Prostate gland (tissue), 2 donors: Measurements from ENCODE around the gene SLC38A1. TPM values are rescaled to one million over a fixed set of nuclear protein-coding genes. Genes with fewer than 3 reads are reported as not detected.

Source experiments
- DNase-seq: peaks from one replicate; pipeline ENCODE4 v3.0.0-alpha.2; 2019; ENCODE audit warnings: low spot score
- H3K27ac ChIP-seq, 2 donors: fragments of 200-600 bp; sonication (generic); 2 replicates each; pipeline ENCODE4 v1.5.1; 2017 to 2019
- H3K27me3 ChIP-seq: fragments of 200-600 bp; sonication (generic); replicated peaks from 2 replicates; pipeline ENCODE4 v1.5.1; 2019; ENCODE audit not compliant: insufficient read depth
- H3K36me3 ChIP-seq, 2 donors: fragments of 200-600 bp; sonication (generic); 1 replicate in 1 of 2; 2 replicates in 1 of 2; pipeline versions ENCODE4 v1.5.1 to v1.8.1; 2017 to 2019
- H3K4me1 ChIP-seq: fragments of 200-600 bp; sonication (generic); replicated peaks from 2 replicates; pipeline ENCODE4 v1.5.1; 2019
- H3K4me3 ChIP-seq, 2 donors: fragments of 200-600 bp; sonication (generic); 2 replicates each; pipeline ENCODE4 v1.5.1; 2017 to 2019
- H3K9me3 ChIP-seq: fragments of 200-600 bp; sonication (generic); 2 replicates; pipeline ENCODE4 v1.5.1; 2017
- CTCF ChIP-seq, 4 experiments: fragments of 200-600 bp in 2 of 4; fragments of 450-650 bp in 2 of 4; sonication (generic) in 2 of 4; IDR thresholded peaks; 1 replicate in 3 of 4; 2 replicates in 1 of 4; pipeline ENCODE4 v1.5.1; 2016 to 2019; ENCODE audit warnings: antibody characterized with exemption in 4 of 4, mild to moderate bottlenecking in 2 of 4, moderate library complexity in 2 of 4
- POLR2A ChIP-seq: fragments of 450-650 bp; IDR thresholded peaks from one replicate; pipeline ENCODE4 v1.6.1; 2016; ENCODE audit warnings: antibody characterized with exemption, mild to moderate bottlenecking
- POLR2AphosphoS5 ChIP-seq: sonication (generic); formaldehyde crosslinking; IDR thresholded peaks from one replicate; pipeline ENCODE4 v1.6.1; 2017; ENCODE audit warnings: antibody characterized with exemption
- WGBS: methylation state at CpG from one replicate; pipeline ENCODE4 v1.1.5; 2018; 5-methylcytosine and 5-hydroxymethylcytosine counted together
- intact Hi-C: fragments of 100-400 bp; cut with DNase I; formaldehyde crosslinking; loops from one replicate; pipeline ENCODE4 v1.14.2; 2022
- total RNA-seq, 2 donors: library from RNA; depleted of rRNA; stranded (reverse); fragments of >200 nt; gene quantifications; one replicate each; pipeline ENCODE4 v1.1.0, GENCODE V29; 2016

Gene SLC38A1
- total RNA-seq, 2 donors from 2014 or later, result 24.1 to 45.1 TPM

- DNase-seq, result no peak
- Histone ChIP-seq H3K4me1 (peaks cover 4% of the 10 kb centered on the region), H3K4me3 (no peak overlapping the region), H3K27me3 (no peaks in the 10 kb centered on the region), H3K27ac (peak overlapping the region in 1 of 2 donors; percentile 18), H3K36me3 (no peaks in the 10 kb centered on the region), H3K9me3 (no peaks in the 10 kb centered on the region)
- intact Hi-C loops, result no loop called here
- WGBS, result 55% methylated on average over 7 of the region's 7 CpGs
- TF ChIP-seq POLR2AphosphoS5, result no peak
- TF ChIP-seq POLR2A, result no peak
- no peak for TF ChIP-seq CTCF (IDR thresholded peaks at IDR 0.05)
Observed at GRCh38 chr12:46214668-46215436, 54.0 kb downstream of the SLC38A1 start.

- intact Hi-C loops, result no loop called here
- Histone ChIP-seq H3K4me3 (no peak overlapping the region), H3K36me3 (no peaks in the 10 kb centered on the region), H3K27ac (no peak overlapping the region), H3K4me1 (peaks cover 4% of the 10 kb centered on the region), H3K9me3 (no peaks in the 10 kb centered on the region), H3K27me3 (no peaks in the 10 kb centered on the region)
- TF ChIP-seq POLR2A (no peak), POLR2AphosphoS5 (no peak), CTCF (IDR thresholded peaks at IDR 0.05) (no peak)
- DNase-seq, result no peak
- 84% methylated on average over 4 of the region's 4 CpGs for WGBS
Observed at GRCh38 chr12:46212108-46212982, 56.5 kb downstream of the SLC38A1 start.

- WGBS, result 89% methylated on average over 6 of the region's 6 CpGs
- TF ChIP-seq POLR2A (no peak), CTCF (IDR thresholded peaks at IDR 0.05) (no peak), POLR2AphosphoS5 (no peak)
- H3K27ac ChIP-seq, result no peak overlapping the region
- H3K36me3 ChIP-seq, result no peaks in the 10 kb centered on the region
- DNase-seq, result no peak
- no peaks in the 10 kb centered on the region for H3K27me3 ChIP-seq
- intact Hi-C loops, result no loop called here
- no peaks in the 10 kb centered on the region for H3K4me1 ChIP-seq
- H3K4me3 ChIP-seq, result no peak overlapping the region
- H3K9me3 ChIP-seq, result no peaks in the 10 kb centered on the region
Observed at GRCh38 chr12:46210873-46211439, 57.9 kb downstream of the SLC38A1 start.

GRCh38 chr12:46209914-46210872, 58.6 kb downstream of the SLC38A1 start:
- Histone ChIP-seq H3K27me3 (no peaks in the 10 kb centered on the region), H3K4me3 (no peak overlapping the region), H3K27ac (peak overlapping the region; percentile 8 to 60), H3K4me1 (no peaks in the 10 kb centered on the region), H3K36me3 (no peaks in the 10 kb centered on the region), H3K9me3 (no peaks in the 10 kb centered on the region)
- intact Hi-C loops, result loop anchor here (5.0 kb wide), 1 partner anchor 53 kb away; no protein-coding TSS in a partner anchor
- peak; percentile 27 for DNase-seq
- TF ChIP-seq CTCF (IDR thresholded peaks at IDR 0.05), result no peak
- TF ChIP-seq POLR2A, result no peak
- no peak for TF ChIP-seq POLR2AphosphoS5
- WGBS, result 66% methylated on average over 12 of the region's 12 CpGs
